Hematopoietic multipotent progenitor cell treated with erythropoietin and hydrocortisone succinate and interleukin-3 and kit ligand, for 15 days (in vitro differentiated cells): ENCODE measurements around the gene IKZF3.
"Not testable (repeated sequence)": the region's sequence is repeated elsewhere in the genome, so short reads cannot be mapped to it uniquely, and the experiment has no call there.

Experiments
- DNase-seq: peaks from one replicate; pipeline ENCODE4 v3.0.0-alpha.2; 2015; ENCODE audit warnings: low spot score

IKZF3 gene

DNA sequence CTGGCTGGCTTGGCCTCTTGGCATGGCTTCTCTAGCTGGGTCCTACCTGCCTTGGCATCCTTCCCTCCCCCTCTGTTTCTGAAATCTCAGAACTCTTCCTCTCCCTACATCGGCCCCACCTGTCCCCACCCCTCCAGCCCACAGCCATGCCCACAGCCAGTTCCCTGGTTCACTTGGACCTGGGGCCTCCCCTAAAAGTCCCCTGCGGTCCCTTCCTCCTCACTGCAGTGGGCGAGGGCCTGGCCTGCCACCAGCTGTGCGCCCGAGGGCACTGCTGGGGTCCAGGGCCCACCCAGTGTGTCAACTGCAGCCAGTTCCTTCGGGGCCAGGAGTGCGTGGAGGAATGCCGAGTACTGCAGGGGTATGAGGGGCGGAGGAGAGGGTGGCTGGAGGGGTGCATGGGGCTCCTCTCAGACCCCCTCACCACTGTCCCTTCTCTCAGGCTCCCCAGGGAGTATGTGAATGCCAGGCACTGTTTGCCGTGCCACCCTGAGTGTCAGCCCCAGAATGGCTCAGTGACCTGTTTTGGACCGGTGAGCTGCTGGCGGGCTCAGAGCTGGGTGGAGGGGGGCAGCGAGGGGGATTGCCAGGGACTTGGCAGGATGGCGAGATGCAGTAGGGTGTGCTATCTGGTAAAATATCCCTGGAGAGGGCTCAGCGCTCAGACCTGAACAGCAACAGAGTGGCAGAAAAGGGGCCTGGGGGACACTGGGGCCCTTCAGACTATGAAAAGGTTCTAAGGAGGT lies 147.9 kb downstream of the IKZF3 start:
- DNase-seq = no peak

DNA sequence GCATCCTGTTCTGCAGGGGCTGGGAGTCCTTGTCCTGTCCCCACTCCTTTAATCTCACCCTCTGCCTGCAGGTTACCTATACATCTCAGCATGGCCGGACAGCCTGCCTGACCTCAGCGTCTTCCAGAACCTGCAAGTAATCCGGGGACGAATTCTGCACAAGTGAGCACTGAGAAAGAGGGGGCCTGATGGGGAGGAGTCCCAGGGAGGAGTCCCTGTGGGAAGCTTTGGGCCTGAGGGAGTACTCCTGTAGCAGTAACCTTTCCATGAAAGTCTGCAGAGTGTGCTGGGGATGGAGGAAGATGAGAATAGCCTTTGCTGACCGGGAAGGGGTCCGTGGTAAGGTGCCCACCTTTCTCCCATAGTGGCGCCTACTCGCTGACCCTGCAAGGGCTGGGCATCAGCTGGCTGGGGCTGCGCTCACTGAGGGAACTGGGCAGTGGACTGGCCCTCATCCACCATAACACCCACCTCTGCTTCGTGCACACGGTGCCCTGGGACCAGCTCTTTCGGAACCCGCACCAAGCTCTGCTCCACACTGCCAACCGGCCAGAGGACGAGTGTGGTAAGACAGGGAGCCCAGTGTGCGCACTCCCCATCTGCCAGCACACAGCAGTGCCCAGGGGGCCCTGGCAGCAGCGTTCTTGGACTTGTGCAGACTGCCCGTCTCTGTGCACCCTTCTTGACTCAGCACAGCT lies 148.6 kb downstream of the IKZF3 start:
- no peak for DNase-seq

DNA sequence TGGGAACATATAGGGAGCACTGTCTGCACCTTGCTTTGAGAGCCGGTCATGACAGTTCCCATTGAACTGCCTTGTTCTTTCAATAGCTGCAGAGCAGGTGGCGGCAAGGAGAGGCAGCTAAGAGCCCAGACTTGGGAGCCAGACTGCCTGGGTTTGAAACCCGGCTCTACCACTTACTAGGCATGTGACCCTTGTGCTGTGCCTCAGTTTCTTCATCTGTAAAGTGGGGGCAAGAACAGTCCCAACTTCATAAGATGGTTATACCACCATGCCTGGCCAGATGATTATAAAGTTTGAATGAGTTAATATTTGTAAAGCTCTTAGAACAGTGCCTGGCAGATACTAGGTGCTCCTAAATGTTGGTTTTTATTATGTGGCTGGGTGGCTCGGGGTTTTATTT lies 149.9 kb downstream of the IKZF3 start:
- no peak for DNase-seq

DNA sequence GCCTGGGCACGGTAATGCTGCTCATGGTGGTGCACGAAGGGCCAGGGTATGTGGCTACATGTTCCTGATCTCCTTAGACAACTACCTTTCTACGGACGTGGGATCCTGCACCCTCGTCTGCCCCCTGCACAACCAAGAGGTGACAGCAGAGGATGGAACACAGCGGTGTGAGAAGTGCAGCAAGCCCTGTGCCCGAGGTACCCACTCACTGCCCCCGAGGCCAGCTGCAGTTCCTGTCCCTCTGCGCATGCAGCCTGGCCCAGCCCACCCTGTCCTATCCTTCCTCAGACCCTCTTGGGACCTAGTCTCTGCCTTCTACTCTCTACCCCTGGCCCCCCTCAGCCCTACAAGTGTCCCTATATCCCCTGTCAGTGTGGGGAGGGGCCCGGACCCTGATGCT lies 152.3 kb downstream of the IKZF3 start:
- DNase-seq = no peak

DNA sequence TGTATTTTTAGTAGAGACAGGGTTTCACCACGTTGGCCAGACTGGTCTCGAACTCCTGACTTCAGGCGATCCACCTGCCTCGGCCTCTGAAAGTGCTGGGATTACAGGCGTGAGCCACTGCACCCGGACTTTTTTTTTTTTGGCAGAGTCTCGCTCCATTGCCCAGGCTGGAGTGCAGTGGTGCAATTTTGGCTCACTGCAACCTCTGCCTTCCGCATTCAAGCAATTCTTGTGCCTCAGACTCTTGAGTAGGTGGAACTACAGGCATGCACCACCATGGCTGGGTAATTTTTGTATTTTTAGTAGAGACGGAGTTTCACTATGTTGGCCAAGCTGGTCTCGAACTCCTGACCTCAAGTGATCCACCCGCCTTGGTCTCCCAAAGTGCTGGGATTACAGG lies 153.0 kb downstream of the IKZF3 start:
- DNase-seq = not testable (repeated sequence)

DNA sequence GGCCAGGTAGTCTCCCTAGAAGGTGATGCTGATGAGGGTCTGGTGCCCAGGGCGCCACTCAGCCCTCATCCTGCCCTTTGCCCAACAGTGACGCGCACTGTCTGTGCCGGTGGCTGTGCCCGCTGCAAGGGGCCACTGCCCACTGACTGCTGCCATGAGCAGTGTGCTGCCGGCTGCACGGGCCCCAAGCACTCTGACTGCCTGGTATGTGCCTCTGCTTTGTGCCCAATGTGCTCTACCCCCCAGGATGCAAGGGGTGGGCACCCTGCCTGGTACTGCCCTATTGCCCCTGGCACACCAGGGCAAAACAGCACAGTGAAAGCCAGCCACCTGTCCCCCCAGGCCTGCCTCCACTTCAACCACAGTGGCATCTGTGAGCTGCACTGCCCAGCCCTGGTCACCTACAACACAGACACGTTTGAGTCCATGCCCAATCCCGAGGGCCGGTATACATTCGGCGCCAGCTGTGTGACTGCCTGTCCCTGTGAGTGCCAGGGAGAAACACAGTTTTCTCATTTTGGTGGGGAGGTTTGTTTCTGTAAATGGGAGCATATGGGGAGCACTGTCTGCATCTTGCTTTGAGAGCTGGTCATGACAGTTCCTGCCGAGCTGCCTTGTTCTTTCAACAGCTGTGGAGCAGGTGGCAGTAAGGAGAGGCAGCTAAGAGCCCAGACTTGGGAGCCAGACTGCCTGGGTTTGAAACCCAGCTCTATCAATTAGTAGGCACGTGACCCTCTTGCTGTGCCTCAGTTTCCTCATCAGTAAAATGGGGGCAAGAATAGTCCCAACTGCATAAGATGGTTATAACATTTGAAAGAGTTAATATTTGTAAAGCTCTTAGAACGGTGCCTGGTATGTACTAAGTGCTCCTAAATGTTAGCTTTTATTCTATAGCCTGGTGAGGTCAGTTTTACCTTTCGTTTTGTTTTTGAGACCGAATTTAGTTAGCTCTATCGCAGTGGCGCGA lies 153.8 kb downstream of the IKZF3 start:
- DNase-seq = no peak

DNA sequence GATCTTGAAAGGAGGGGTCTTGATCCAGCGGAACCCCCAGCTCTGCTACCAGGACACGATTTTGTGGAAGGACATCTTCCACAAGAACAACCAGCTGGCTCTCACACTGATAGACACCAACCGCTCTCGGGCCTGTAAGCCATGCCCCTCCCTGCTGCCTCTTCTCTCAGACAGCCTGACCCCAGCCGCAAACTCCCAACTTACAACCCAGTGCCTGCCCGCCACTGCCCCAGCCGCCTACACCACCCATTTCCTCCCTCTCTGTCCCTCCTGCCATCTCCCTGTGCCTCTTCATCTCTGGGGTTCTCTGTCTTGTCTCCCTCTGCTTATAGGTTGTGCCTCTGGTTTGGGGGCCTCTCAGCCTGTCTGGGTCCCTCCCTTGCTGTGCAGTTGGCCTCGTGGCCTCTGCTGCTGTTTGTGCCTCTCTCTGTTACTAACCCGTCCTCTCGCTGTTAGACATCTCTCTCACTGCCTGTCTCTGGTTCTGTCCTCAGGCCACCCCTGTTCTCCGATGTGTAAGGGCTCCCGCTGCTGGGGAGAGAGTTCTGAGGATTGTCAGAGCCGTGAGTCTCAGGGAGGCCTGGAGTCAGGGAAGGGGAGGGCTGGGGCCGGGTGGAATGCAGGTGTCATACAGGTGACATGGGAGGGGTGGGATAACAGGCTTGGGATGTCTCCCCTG lies 154.7 kb downstream of the IKZF3 start:
- DNase-seq = no peak
